LNCAP (cell line): ENCODE results near the gene CCDC88B.

Experiments
- CTCF ChIP-seq: fragments of 450-650 bp; IDR thresholded peaks from 2 replicates; pipeline ENCODE4 v1.5.1; 2017; ENCODE audit warnings: mild to moderate bottlenecking

CCDC88B gene

GRCh38 chr11:64294774-64295173, 45.2 kb upstream of the CCDC88B start:
- TF ChIP-seq CTCF = no peak

DNA sequence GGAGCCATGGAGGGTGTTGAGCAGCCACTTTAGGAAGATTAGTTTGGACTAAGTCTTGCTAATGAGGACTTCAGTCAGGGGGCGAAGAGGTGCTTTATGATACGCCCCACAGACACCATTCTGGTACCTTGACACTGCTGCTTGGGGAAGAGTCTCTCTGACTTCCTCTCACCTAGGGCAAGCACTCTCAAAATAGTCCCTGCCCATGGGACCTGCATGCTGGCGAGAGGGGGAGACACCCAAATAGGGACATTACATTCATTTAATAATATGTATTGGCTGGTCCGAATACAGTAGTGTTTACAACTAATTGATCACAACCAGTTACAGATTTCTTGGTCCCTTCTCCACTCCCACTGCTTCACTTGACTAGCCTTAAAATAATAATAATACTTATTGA, 44.2 kb upstream of the CCDC88B start:
- no peak for TF ChIP-seq CTCF

GRCh38 chr11:64296236-64296635, 43.8 kb upstream of the CCDC88B start:
- TF ChIP-seq CTCF = no peak

DNA sequence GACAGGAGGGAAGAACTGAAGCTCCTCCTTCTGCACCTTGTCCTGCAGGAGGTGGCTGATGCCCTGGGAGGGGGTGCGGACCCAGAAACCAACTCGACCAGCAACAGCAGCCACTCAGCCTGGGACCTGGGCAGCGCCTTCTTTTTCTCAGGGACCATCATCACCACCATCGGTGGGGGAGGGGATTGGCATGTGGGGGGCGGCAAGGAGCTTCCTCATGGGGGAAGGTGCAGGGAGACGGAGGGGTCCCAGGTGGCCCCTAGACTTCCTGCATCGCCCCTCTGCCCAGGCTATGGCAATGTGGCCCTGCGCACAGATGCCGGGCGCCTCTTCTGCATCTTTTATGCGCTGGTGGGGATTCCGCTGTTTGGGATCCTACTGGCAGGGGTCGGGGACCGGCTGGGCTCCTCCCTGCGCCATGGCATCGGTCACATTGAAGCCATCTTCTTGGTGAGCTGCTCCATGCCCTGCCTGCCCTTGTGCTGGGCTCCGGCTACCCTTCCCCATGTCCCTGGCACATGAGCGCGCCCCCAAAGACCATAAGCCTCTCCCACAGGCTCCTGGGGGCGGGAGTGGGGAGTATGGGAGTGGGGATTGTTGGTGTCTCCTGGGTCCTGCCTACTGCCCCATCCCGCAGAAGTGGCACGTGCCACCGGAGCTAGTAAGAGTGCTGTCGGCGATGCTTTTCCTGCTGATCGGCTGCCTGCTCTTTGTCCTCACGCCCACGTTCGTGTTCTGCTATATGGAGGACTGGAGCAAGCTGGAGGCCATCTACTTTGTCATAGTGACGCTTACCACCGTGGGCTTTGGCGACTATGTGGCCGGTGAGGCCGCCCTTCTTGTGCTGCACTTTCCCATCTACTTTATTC, 42.9 kb upstream of the CCDC88B start:
- TF ChIP-seq CTCF = no peak

- TF ChIP-seq CTCF = no peak
Measured at GRCh38 chr11:64297699-64298358, 42.2 kb upstream of the CCDC88B start.

GRCh38 chr11:64298966-64299846, 40.8 kb upstream of the CCDC88B start:
- TF ChIP-seq CTCF = no peak
